Stimulated activated CD4-positive, alpha-beta T cell treated with anti-CD3 and anti-CD28 coated beads, Interleukin-1b, Interleukin-23, amount 100 ng/mL, for 24 hours (primary cell): ENCODE data around the gene SPATA31D4.

Experiments
- DNase-seq, 4 experiments: peaks; one replicate each; pipeline ENCODE4 v3.0.0-alpha.2; 2020; ENCODE audit warnings: low read depth in 4 of 4, low spot score in 1 of 4

Gene SPATA31D4

DNA sequence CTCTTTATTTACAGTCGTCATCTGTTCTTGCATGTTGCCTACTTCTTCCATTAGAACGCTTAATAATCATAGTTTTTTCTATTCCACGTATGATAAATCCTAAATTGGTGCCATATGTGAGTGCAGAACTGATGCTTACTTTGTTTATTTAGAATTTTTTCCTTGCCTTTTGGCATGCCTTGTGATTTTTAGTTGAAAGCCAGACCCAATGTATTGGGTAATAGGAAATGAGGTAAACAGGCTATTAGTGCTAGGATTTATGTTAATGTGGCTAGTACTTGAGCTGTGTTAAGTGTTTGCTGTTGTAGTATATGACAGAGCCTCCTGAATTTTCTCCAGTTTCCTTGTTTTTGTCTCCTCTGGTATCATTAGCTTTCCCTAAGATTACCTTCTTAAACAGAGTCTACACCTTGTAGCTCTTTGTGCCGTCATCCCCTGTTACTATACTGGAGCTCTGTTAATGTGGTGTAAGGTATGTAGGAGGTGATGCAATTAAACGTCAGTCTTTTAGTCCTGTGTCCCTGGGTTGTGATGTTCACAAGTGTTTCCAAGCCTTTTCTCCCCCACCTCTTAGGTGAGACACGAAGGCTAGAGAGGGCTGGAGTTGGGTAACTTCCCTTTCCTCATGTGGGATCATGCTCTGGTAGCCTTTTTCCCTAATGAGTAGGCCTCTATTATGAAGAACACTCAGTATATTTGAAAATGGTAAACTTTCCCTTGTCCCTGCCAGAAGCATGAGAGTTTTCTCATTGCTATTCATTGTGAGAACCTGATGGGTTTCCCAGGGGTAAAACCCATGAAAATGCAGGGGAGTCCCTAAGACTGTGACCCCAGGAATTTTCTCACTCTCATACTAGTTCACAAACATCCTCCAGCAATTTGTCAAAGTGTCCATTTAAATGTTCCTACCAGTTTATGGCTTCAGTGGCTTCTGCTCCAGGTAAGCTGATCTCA lies 36.3 kb downstream of the SPATA31D4 start:
- no peak for DNase-seq

DNA sequence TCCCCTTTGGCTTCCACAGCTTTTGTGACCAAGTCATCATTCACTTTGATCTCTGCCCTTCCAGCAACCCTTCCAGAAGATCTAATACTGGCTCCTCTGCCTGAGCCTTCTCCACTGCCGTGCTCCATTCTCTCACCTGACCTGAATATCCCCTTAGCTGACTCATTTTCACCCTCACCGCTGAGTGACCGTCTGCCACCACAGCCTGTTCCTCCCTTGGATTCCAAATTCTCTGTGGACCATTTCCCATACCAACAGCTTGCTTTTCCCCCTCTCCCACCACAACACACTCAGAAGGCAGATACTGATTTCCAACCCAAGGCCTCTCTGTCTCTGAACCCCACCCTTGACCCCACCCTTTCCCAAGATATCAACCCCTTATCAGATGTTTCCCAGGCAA lies 39.8 kb downstream of the SPATA31D4 start:
- no peak for DNase-seq

- no peak for DNase-seq
These were observed 41.7 kb downstream of the SPATA31D4 start for GRCh38 chr9:81969971-81970370.

DNA sequence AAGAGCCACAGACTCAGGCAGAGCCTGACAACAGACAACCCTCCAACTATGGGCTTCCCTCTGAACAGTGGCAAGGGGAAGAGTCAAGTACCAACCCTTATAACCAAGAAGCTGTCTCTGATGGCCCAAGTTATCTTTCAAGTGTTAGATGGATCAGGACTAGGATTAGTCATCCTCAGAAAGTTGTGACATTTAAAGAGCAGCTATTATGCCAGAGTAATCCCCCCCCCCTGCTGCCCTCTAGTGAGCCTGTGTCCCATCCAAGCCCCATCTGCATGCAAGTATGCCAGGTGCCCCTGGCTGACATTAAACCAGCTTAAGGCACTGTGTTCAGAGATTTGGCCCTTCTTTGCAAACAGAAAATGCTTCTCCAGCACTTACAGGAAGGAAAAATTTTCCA lies 43.5 kb downstream of the SPATA31D4 start:
- DNase-seq, result no peak

- DNase-seq, result no peak
These were observed 46.5 kb downstream of the SPATA31D4 start for GRCh38 chr9:81974764-81975163.

GRCh38 chr9:81976351-81976750 lies 48.1 kb downstream of the SPATA31D4 start:
- no peak for DNase-seq

DNA sequence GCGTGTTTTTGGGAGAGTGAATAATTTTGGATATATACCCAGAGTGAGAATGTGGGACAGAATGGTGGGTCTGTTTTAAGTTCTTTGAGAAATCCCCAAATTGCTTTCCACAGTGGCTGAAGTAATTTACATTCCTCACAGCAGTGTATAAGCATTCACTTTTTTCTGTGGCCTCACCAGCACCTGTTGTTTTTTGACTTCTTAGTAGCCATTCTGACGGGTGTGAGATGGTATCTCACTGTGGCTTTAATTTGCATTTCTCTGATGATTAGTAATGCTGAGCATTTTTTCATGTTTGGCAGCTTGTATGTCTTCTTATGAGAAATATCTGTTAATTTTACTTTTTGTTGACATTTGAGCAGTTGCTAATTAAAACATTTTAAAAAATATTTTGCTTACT lies 51.0 kb downstream of the SPATA31D4 start:
- DNase-seq, result no peak

- no peak for DNase-seq
These were observed 52.3 kb downstream of the SPATA31D4 start for GRCh38 chr9:81980568-81980967.

- DNase-seq, result no peak
These were observed 53.7 kb downstream of the SPATA31D4 start for GRCh38 chr9:81981883-81982282.
